H1 (cell line): ENCODE results near the gene POU5F1. TPM values are rescaled to one million over a fixed set of nuclear protein-coding genes. Genes with fewer than 3 reads are reported as not detected.

Experiments used
- CTCF ChIA-PET: fragments of 300-600 bp; sonication (Branson Sonifier 250); formaldehyde crosslinking; loops from one replicate; lab custom pipeline; 2021; ENCODE audit not compliant: partially characterized antibody; lab: Charles Lee
- POLR2A ChIA-PET: fragments of 300-600 bp; sonication (Branson Sonifier 250); formaldehyde crosslinking; loops from one replicate; lab custom pipeline; 2021; ENCODE audit warnings: inconsistent platforms; ENCODE audit not compliant: partially characterized antibody; lab: Charles Lee
- DNase-seq, 2 experiments: peaks; one replicate each; pipeline versions ENCODE4 v3.0.0 to v3.0.0-alpha.2; 2010 to 2022; ENCODE audit warnings: low spot score in 2 of 2, low read depth in 1 of 2, mixed read lengths in 1 of 2
- FAIRE-seq: peaks from 2 replicates; lab custom pipeline; 2011; peaks lifted over from hg19 to GRCh38; lab: Jason Lieb, UNC
- H2AFZ ChIP-seq: 2 replicates; pipeline ENCODE4 v1.8.1; 2012; ENCODE audit warnings: low read length, inconsistent platforms
- H2AK5ac ChIP-seq: 2 replicates; pipeline ENCODE4 v1.6.1; 2013; ENCODE audit warnings: low read depth, low read length
- H2BK120ac ChIP-seq: replicated peaks from 2 replicates; pipeline ENCODE3; 2013; ENCODE audit warnings: low read depth, low read length, inconsistent platforms
- H2BK12ac ChIP-seq: 2 replicates; pipeline ENCODE4 v1.6.1; 2013; ENCODE audit warnings: low read depth, low read length
- H2BK15ac ChIP-seq: 2 replicates; pipeline ENCODE4 v1.6.1; 2013; ENCODE audit warnings: low read length
- H2BK20ac ChIP-seq: 2 replicates; pipeline ENCODE4 v1.6.1; 2013; ENCODE audit warnings: low read length
- H2BK5ac ChIP-seq: 2 replicates; pipeline ENCODE4 v1.6.1; 2013; ENCODE audit warnings: low read depth, low read length
- H3K14ac ChIP-seq: 2 replicates; pipeline ENCODE4 v1.6.1; 2013; ENCODE audit warnings: inconsistent platforms; ENCODE audit not compliant: insufficient read length
- H3K18ac ChIP-seq: 2 replicates; pipeline ENCODE4 v1.6.1; 2013; ENCODE audit warnings: low read length; ENCODE audit errors: extremely low read depth
- H3K23ac ChIP-seq: 2 replicates; pipeline ENCODE4 v1.6.1; 2013; ENCODE audit warnings: inconsistent platforms; ENCODE audit not compliant: insufficient read length
- H3K23me2 ChIP-seq: 2 replicates; pipeline ENCODE4 v1.6.1; 2013; ENCODE audit warnings: low read depth, low read length
- H3K27ac ChIP-seq: 2 replicates; pipeline ENCODE4 v1.6.1; 2011; ENCODE audit warnings: low read depth, low read length, inconsistent platforms
- H3K27me3 ChIP-seq, 4 experiments: replicated peaks in 1 of 4; 1 replicate in 1 of 4; 2 replicates in 3 of 4; pipeline versions ENCODE4 v1.6.1 to v1.8.1; 2011 to 2013; ENCODE audit warnings: low read length in 3 of 4, mild to moderate bottlenecking in 3 of 4, inconsistent platforms in 2 of 4, mixed read lengths in 2 of 4, moderate library complexity in 1 of 4; ENCODE audit not compliant: control insufficient read depth in 3 of 4, insufficient read depth in 3 of 4; ENCODE audit errors: extremely low read depth in 1 of 4
- H3K36me3 ChIP-seq, 4 experiments: 2 replicates each; pipeline versions ENCODE4 v1.6.1 to v1.8.1; 2011 to 2013; ENCODE audit warnings: mild to moderate bottlenecking in 4 of 4, low read length in 3 of 4, moderate library complexity in 2 of 4, control low read depth in 1 of 4, inconsistent platforms in 1 of 4; ENCODE audit not compliant: insufficient read depth in 4 of 4, control insufficient read depth in 2 of 4
- H3K4ac ChIP-seq: replicated peaks from 2 replicates; pipeline ENCODE3; 2013; ENCODE audit warnings: low read length, low read depth, mixed read lengths, inconsistent platforms; ENCODE audit not compliant: insufficient read length
- H3K4me1 ChIP-seq, 4 experiments: replicated peaks in 1 of 4; 1 replicate in 1 of 4; 2 replicates in 3 of 4; pipeline versions ENCODE4 v1.6.1 to v1.8.1; 2011 to 2013; ENCODE audit warnings: low read length in 3 of 4, inconsistent platforms in 2 of 4, mixed read lengths in 1 of 4; ENCODE audit not compliant: insufficient read depth in 4 of 4, control insufficient read depth in 3 of 4
- H3K4me2 ChIP-seq, 2 experiments: 2 replicates each; pipeline versions ENCODE4 v1.6.1 to v1.8.1; 2011 to 2013; ENCODE audit warnings: low read depth in 2 of 2, low read length in 2 of 2, control low read depth in 1 of 2, inconsistent platforms in 1 of 2, mild to moderate bottlenecking in 1 of 2; ENCODE audit not compliant: insufficient read depth in 1 of 2
- H3K4me3 ChIP-seq, 4 experiments: fragments of 200-600, 300-600 bp in 1 of 4; sonication (generic), shearing (Covaris generic), sonication (Bioruptor Twin) in 1 of 4; 2 replicates each; pipeline versions ENCODE4 v1.5.1 to v1.8.1; 2011 to 2016; ENCODE audit warnings: low read length in 4 of 4, low read depth in 3 of 4, control low read depth in 2 of 4, inconsistent platforms in 2 of 4, mild to moderate bottlenecking in 2 of 4, mixed read lengths in 1 of 4, moderate library complexity in 1 of 4; ENCODE audit not compliant: insufficient read depth in 2 of 4; ENCODE audit errors: extremely low read depth in 1 of 4
- H3K56ac ChIP-seq: replicated peaks from 2 replicates; pipeline ENCODE3; 2013; ENCODE audit warnings: low read depth, mild to moderate bottlenecking, mixed read lengths, low read length, inconsistent platforms; ENCODE audit not compliant: insufficient read length
- H3K79me1 ChIP-seq: 2 replicates; pipeline ENCODE4 v1.6.1; 2013; ENCODE audit warnings: low read depth, low read length, control low read depth
- H3K79me2 ChIP-seq, 2 experiments: 2 replicates each; pipeline versions ENCODE4 v1.6.1 to v1.8.1; 2012 to 2013; ENCODE audit warnings: low read length in 2 of 2, mild to moderate bottlenecking in 2 of 2, inconsistent platforms in 1 of 2; ENCODE audit not compliant: insufficient read depth in 2 of 2, control insufficient read depth in 1 of 2
- H3K9ac ChIP-seq, 4 experiments: replicated peaks in 1 of 4; 1 replicate in 1 of 4; 2 replicates in 3 of 4; pipeline versions ENCODE4 v1.6.1 to v1.8.1; 2011 to 2013; ENCODE audit warnings: low read depth in 3 of 4, low read length in 3 of 4, control low read depth in 2 of 4, mild to moderate bottlenecking in 2 of 4, moderate library complexity in 2 of 4, inconsistent platforms in 1 of 4; ENCODE audit errors: extremely low read depth in 1 of 4
- H3K9me3 ChIP-seq, 2 experiments: 2 replicates each; pipeline versions ENCODE4 v1.6.1 to v1.8.1; 2012 to 2013; ENCODE audit warnings: mild to moderate bottlenecking in 2 of 2, moderate library complexity in 2 of 2, control low read depth in 1 of 2, inconsistent platforms in 1 of 2, low read depth in 1 of 2, low read length in 1 of 2, mixed read lengths in 1 of 2; ENCODE audit not compliant: insufficient read depth in 2 of 2
- H4K20me1 ChIP-seq, 2 experiments: replicated peaks in 1 of 2; 2 replicates each; pipeline versions ENCODE3 to v1.8.1; 2011 to 2013; ENCODE audit warnings: inconsistent platforms in 2 of 2, low read length in 2 of 2, mild to moderate bottlenecking in 1 of 2; ENCODE audit not compliant: insufficient read depth in 2 of 2, control insufficient read depth in 1 of 2
- H4K5ac ChIP-seq: 2 replicates; pipeline ENCODE4 v1.6.1; 2013; ENCODE audit warnings: low read length, low read depth, mixed read lengths, inconsistent platforms; ENCODE audit not compliant: insufficient read length
- H4K8ac ChIP-seq: 2 replicates; pipeline ENCODE4 v1.8.0; 2013; ENCODE audit warnings: mild to moderate bottlenecking, moderate library complexity, low read length, inconsistent platforms; ENCODE audit not compliant: insufficient read depth; ENCODE audit errors: extremely low read depth
- H4K91ac ChIP-seq: replicated peaks from 2 replicates; pipeline ENCODE3; 2013; ENCODE audit warnings: low read length, mixed read lengths, inconsistent platforms; ENCODE audit not compliant: insufficient read length
- EZH2 ChIP-seq: fragments of 200-600 bp; sonication (generic); IDR thresholded peaks from 2 replicates; pipeline ENCODE4 v1.7.1; 2012; ENCODE audit warnings: low read depth, mild to moderate bottlenecking, moderate library complexity, low read length, inconsistent platforms; ENCODE audit not compliant: severe bottlenecking
- KDM4A ChIP-seq: IDR thresholded peaks from one replicate; pipeline ENCODE4 v1.7.1; 2012; ENCODE audit warnings: low read depth, mild to moderate bottlenecking, moderate library complexity, low read length, inconsistent platforms; ENCODE audit not compliant: severe bottlenecking
- RFX5 ChIP-seq: IDR thresholded peaks from 2 replicates; pipeline ENCODE4 v1.6.1; 2011; ENCODE audit warnings: low read depth, low read length, improper control_type of control experiment, borderline replicate concordance
- SP4 ChIP-seq: IDR thresholded peaks from 2 replicates; pipeline ENCODE4 v1.6.1; 2012; ENCODE audit warnings: low read length, inconsistent platforms
- WGBS, 2 experiments: shearing (Covaris generic) in 1 of 2; methylation state at CpG; one replicate each; pipeline versions ENCODE4 v1.1.6 to v1.1.7; 2013 to 2015; ENCODE audit warnings: low lambda C conversion rate in 2 of 2, mixed read lengths in 2 of 2, inconsistent platforms in 1 of 2, low coverage in 1 of 2, missing lambda C conversion rate in 1 of 2; ENCODE audit not compliant: insufficient replicate concordance in 2 of 2, insufficient coverage in 1 of 2, insufficient read length in 1 of 2; ENCODE audit errors: extremely low coverage in 1 of 2, missing lambda C conversion rate in 1 of 2; 5-methylcytosine and 5-hydroxymethylcytosine counted together
- polyA plus RNA-seq, 7 experiments: library from polyadenylated mRNA; depleted of rRNA in 3 of 7; stranded (reverse) in 5 of 7; unstranded in 2 of 7; fragments of >200 nt in 5 of 7; fragments of 200-250 nt in 2 of 7; gene quantifications; 1 replicate in 5 of 7; 2 replicates in 1 of 7; 4 replicates in 1 of 7; pipeline versions ENCODE4 v1.2.1 to v1.2.3, GENCODE V29; 2011 to 2013; ENCODE audit warnings: missing spikeins in 2 of 7, mixed read lengths in 2 of 7
- total RNA-seq: library from RNA; stranded (reverse); fragmentation: NEBNext Ultra II Directional; extraction: Animal tissue kit (Norgen Biotek cat#: 25700); gene quantifications from 2 replicates; pipeline ENCODE4 v1.2.1, GENCODE V29; 2021

The POU5F1 gene
- total and polyA plus RNA-seq, 2 of the 8 experiments (the other 6 are each of a cell fraction or from before 2014, with no cell fraction given) = 2,437 to 2,526 TPM

- Histone ChIP-seq H2BK120ac (no peak overlapping the region), H3K18ac (no peak overlapping the region), H3K4me3 (no peak overlapping the region), H3K56ac (no peak overlapping the region), H4K5ac (no peak overlapping the region), H3K14ac (no peak overlapping the region), H3K27me3 (no peaks in the 10 kb centered on the region), H3K9me3 (peaks cover 0 to 3% of the 10 kb centered on the region in 2 experiments; a peak in 1 of 4 replicates), H3K79me2 (no peaks in the 10 kb centered on the region), H3K4ac (no peak overlapping the region), H3K27ac (no peak overlapping the region), H3K23ac (no peak overlapping the region), H3K36me3 (no peaks in the 10 kb centered on the region), H3K9ac (no peak overlapping the region), H2AFZ (no peak overlapping the region), H3K79me1 (no peaks in the 10 kb centered on the region), H3K4me1 (peaks cover 7 to 12% (median 9%) of the 10 kb centered on the region in 4 experiments), H2BK12ac (no peak overlapping the region; the same call in 1 of the 2 replicates), H3K23me2 (no peaks in the 10 kb centered on the region), H4K20me1 (no peaks in the 10 kb centered on the region)
- FAIRE-seq = no peak
- DNase-seq = no peak
- ChIA-PET POLR2A (interaction anchor here (0.8 to 1.9 kb wide), 2 partner anchors 25 to 31 kb away, joined by 3 to 6 read pairs; no protein-coding TSS in a partner anchor), CTCF (interaction anchor here (0.5 to 1.4 kb wide), 7 partner anchors 11 to 163 kb away, joined by 3 to 4 read pairs (median 3); no protein-coding TSS in a partner anchor)
- WGBS, 2 experiments = 84% methylated on average over 5 of the region's 5 CpGs; no CpG with 5 or more reads in 1 of the 2 experiments
- TF ChIP-seq EZH2 = no peak
- no peak for TF ChIP-seq KDM4A
- TF ChIP-seq SP4 = no peak
- TF ChIP-seq RFX5 = no peak
- TF ChIP-seq, all 59 proteins: peak for 0
- Histone ChIP-seq H2AK5ac (no peak overlapping the region), H2BK20ac (no peak overlapping the region), H2BK15ac (0 out of 2 replicates have a peak overlapping the region, but pooled peaks have one; percentile 66), H2BK5ac (no peak overlapping the region), H4K91ac (no peak overlapping the region), H4K8ac (no peak overlapping the region), H3K4me2 (no peak overlapping the region)
These were observed 33.0 kb upstream of the POU5F1 start for GRCh38 chr6:31203345-31203979.
